Natural killer cell (primary cell): ENCODE measurements around the gene CARTPT. TPM values are rescaled to one million over a fixed set of nuclear protein-coding genes. Genes with fewer than 3 reads are reported as not detected.

ENCODE experiments used
- ATAC-seq, 3 donors: fragments of 150-1000 bp in 2 of 3; fragments of 200-7000 bp in 1 of 3; cut with Tn5 transposase; 1 replicate in 1 of 3; 2 replicates in 2 of 3; pipeline ENCODE4 v1.10.0; 2021; ENCODE audit warnings: mild to moderate bottlenecking in 2 of 3, moderate library complexity in 2 of 3
- DNase-seq, 2 donors: peaks; one replicate each; pipeline versions ENCODE4 v3.0.0 to v3.0.0-alpha.2; 2013 to 2021; ENCODE audit warnings: mixed read lengths in 1 of 2
- H3K27ac ChIP-seq: one replicate; pipeline ENCODE4 v1.5.1; 2013; ENCODE audit warnings: mild to moderate bottlenecking, low read length
- H3K27me3 ChIP-seq: one replicate; pipeline ENCODE4 v1.6.1; 2013; ENCODE audit warnings: low read length; ENCODE audit not compliant: control insufficient read depth, insufficient read depth
- H3K36me3 ChIP-seq: one replicate; pipeline ENCODE4 v1.6.1; 2013; ENCODE audit warnings: low read length; ENCODE audit not compliant: control insufficient read depth, insufficient read depth
- H3K4me1 ChIP-seq: one replicate; pipeline ENCODE4 v1.6.1; 2013; ENCODE audit warnings: low read length; ENCODE audit not compliant: control insufficient read depth, insufficient read depth
- H3K4me3 ChIP-seq: one replicate; pipeline ENCODE4 v1.5.1; 2013; ENCODE audit warnings: low read length
- H3K9me3 ChIP-seq: one replicate; pipeline ENCODE4 v1.6.1; 2013; ENCODE audit warnings: low read length; ENCODE audit not compliant: control insufficient read depth, insufficient read depth
- H3K27ac Mint-ChIP-seq, 2 donors: one replicate each; pipeline ENCODE4 v1.8.0; 2022; ENCODE audit warnings: mild to moderate bottlenecking in 2 of 2, mixed read lengths in 2 of 2, moderate library complexity in 1 of 2
- H3K27me3 Mint-ChIP-seq, 2 donors: one replicate each; pipeline ENCODE4 v1.8.0; 2022; ENCODE audit warnings: low read depth in 2 of 2, mixed read lengths in 2 of 2
- H3K36me3 Mint-ChIP-seq: one replicate; pipeline ENCODE4 v1.8.0; 2022; ENCODE audit warnings: mixed read lengths
- H3K4me1 Mint-ChIP-seq, 2 donors: one replicate each; pipeline ENCODE4 v1.8.0; 2022; ENCODE audit warnings: mixed read lengths in 2 of 2
- H3K4me3 Mint-ChIP-seq: one replicate; pipeline ENCODE4 v1.8.0; 2022; ENCODE audit warnings: mild to moderate bottlenecking, moderate library complexity, mixed read lengths
- H3K9me3 Mint-ChIP-seq, 2 donors: one replicate each; pipeline ENCODE4 v1.8.0; 2022; ENCODE audit warnings: mixed read lengths in 2 of 2
- WGBS: methylation state at CpG from one replicate; pipeline ENCODE4 v1.1.7; 2013; ENCODE audit warnings: missing lambda C conversion rate; ENCODE audit not compliant: insufficient coverage; 5-methylcytosine and 5-hydroxymethylcytosine counted together
- intact Hi-C: fragments of 100-400 bp; cut with micrococcal nuclease; formaldehyde crosslinking; loops from one replicate; pipeline ENCODE4 v1.14.2; 2022
- total RNA-seq, 4 donors: library from RNA; stranded (reverse); fragments of 120-200 nt in 1 of 4; gene quantifications; one replicate each; pipeline versions ENCODE4 v1.2.3 to v1.2.4, GENCODE V29; 2013 to 2022
- TF ChIP-seq, protein P1 (sequence below): fragments of 200-600 bp; IDR thresholded peaks from one replicate; pipeline ENCODE4 v1.8.0; 2022; ENCODE audit warnings: antibody characterized with exemption

CARTPT gene
- total RNA-seq, 3 donors from 2014 or later (not counting 1 experiment from before 2014, with no cell fraction given): not detected

DNA sequence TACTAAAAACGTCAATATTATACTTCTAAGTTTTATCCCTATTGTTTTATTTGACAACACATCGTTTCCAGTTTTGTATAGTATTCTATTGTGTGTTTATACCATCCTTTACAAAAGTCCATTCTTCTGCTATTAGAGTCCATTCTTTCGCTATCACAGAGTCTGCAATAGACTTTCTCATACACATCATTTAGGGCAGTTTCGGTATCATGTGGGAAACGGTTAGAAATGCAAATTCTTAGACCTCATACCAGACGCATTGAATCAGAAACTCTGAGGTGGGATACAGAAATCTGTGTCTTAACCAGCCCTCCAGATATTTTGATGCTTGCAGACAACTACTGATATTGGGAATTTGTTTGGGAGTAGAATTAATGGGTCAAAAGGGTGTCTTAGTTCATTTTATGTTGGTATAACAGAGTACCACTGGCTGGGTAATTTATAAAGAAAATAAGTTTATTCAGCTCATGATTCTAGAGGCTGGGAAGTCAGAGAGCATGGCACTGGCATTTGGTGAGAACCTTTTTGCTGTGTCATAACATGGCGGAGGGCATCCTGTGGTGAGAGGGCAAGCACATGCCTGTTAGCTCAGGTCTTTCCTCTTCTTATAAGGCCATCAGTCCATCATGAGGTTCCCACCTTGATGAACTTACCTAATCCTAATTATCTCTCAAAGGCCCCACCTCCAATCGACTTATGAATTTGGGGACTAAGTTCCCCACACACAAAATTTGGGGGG is 21.1 kb downstream of the CARTPT start:
- no peaks in the 10 kb centered on the region for H3K4me1 Mint-ChIP-seq
- peaks cover 4 to 21% of the 10 kb centered on the region in 2 donors for H3K27me3 Mint-ChIP-seq
- DNase-seq: no peak
- Histone ChIP-seq H3K36me3 (no peaks in the 10 kb centered on the region), H3K9me3 (no peaks in the 10 kb centered on the region), H3K27ac (no peak overlapping the region), H3K27me3 (peaks cover 2% of the 10 kb centered on the region), H3K4me3 (no peak overlapping the region), H3K4me1 (no peaks in the 10 kb centered on the region)
- H3K4me3 Mint-ChIP-seq: no peak overlapping the region
- intact Hi-C loops: no loop called here
- no peaks in the 10 kb centered on the region for H3K9me3 Mint-ChIP-seq
- H3K27ac Mint-ChIP-seq: no peak overlapping the region
- WGBS: 86% methylated on average over 5 of the region's 8 CpGs
- ATAC-seq: no peak
- H3K36me3 Mint-ChIP-seq: no peaks in the 10 kb centered on the region
- TF ChIP-seq, protein P1, sequence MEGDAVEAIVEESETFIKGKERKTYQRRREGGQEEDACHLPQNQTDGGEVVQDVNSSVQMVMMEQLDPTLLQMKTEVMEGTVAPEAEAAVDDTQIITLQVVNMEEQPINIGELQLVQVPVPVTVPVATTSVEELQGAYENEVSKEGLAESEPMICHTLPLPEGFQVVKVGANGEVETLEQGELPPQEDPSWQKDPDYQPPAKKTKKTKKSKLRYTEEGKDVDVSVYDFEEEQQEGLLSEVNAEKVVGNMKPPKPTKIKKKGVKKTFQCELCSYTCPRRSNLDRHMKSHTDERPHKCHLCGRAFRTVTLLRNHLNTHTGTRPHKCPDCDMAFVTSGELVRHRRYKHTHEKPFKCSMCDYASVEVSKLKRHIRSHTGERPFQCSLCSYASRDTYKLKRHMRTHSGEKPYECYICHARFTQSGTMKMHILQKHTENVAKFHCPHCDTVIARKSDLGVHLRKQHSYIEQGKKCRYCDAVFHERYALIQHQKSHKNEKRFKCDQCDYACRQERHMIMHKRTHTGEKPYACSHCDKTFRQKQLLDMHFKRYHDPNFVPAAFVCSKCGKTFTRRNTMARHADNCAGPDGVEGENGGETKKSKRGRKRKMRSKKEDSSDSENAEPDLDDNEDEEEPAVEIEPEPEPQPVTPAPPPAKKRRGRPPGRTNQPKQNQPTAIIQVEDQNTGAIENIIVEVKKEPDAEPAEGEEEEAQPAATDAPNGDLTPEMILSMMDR: no peak

DNA sequence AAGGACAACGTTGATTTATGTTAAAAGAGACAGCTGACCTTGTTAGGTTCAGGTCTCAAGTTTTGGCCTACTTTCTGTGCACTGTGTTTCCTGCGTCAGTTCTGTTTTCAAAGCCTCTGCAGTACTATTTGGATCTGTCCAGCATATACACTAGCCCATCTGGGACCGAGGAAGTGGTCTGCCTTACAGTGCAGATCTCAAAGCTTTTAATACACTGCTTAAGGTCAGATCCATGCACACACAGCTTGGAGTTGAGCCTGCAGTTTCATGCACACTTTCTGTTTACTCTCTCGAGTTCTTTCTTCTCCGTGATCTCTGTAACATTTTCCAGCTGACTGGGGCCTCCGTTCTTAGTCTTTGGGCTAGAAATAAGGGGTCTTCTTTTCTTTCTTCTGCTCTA is 24.1 kb downstream of the CARTPT start:
- intact Hi-C loops: no loop called here
- DNase-seq (no peak), ATAC-seq (no peak)
- H3K9me3 ChIP-seq: no peaks in the 10 kb centered on the region
- H3K36me3 Mint-ChIP-seq: no peaks in the 10 kb centered on the region
- H3K4me1 Mint-ChIP-seq: no peaks in the 10 kb centered on the region
- H3K9me3 Mint-ChIP-seq: no peaks in the 10 kb centered on the region
- peaks cover 7 to 21% of the 10 kb centered on the region in 2 donors for H3K27me3 Mint-ChIP-seq
- H3K27me3 ChIP-seq: peaks cover 2% of the 10 kb centered on the region
- H3K27ac ChIP-seq: no peak overlapping the region
- H3K4me1 ChIP-seq: no peaks in the 10 kb centered on the region
- H3K4me3 ChIP-seq: no peak overlapping the region
- H3K27ac Mint-ChIP-seq: no peak overlapping the region
- H3K4me3 Mint-ChIP-seq: no peak overlapping the region
- 83% methylated on average over 6 of the region's 6 CpGs for WGBS
- TF ChIP-seq, protein P1: no peak
- H3K36me3 ChIP-seq: no peaks in the 10 kb centered on the region

DNA sequence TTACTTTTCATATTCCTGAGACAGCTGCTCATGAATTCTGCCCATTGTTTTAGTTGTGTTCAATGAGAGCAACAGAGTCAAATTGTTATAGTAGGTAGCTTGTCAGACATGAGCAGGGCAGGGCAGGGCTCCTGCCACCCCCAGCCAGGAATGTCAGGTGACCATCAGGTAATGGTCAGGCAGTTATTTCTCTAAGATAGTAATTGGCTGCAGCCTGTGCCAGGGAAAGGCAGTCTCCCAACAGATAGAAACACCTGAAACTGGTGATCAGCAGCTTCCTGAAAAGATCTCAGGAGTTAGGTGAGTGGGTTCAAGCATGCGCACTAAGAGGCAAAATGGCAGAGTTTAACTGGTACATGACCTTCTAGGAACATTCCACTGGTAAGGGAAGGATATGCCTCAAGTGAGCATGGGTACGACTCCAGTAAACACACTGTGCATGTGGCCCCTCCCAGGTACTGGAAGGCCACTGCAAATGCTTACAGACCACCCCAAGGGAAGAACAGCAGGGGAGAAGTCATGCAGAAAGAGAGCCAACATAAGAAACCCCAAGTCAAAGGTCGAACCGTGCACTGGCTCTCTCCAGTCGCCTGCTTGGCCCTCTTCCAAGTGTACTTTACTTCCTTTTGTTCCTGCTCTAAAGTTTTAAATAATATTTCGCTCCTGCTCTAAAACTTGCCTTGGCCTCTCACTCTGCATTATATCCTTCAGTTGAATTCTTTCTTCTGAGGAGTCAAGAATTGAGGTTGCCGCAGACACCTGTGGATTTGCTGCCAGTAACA is 25.1 kb downstream of the CARTPT start:
- intact Hi-C loops: no loop called here
- no peak overlapping the region for H3K27ac ChIP-seq
- no peaks in the 10 kb centered on the region for H3K27me3 ChIP-seq
- DNase-seq: no peak
- H3K4me3 ChIP-seq: no peak overlapping the region
- ATAC-seq: no peak
- H3K27me3 Mint-ChIP-seq: peaks cover 7 to 21% of the 10 kb centered on the region in 2 donors
- no peaks in the 10 kb centered on the region for H3K9me3 Mint-ChIP-seq
- 71% methylated on average over 7 of the region's 7 CpGs for WGBS
- H3K9me3 ChIP-seq: no peaks in the 10 kb centered on the region
- no peaks in the 10 kb centered on the region for H3K4me1 ChIP-seq
- no peak overlapping the region for H3K4me3 Mint-ChIP-seq
- H3K36me3 ChIP-seq: no peaks in the 10 kb centered on the region
- H3K36me3 Mint-ChIP-seq: no peaks in the 10 kb centered on the region
- no peak overlapping the region for H3K27ac Mint-ChIP-seq
- no peaks in the 10 kb centered on the region for H3K4me1 Mint-ChIP-seq
- TF ChIP-seq, protein P1: no peak
